Measurements from ENCODE around the gene ZNF222. TPM values are rescaled to one million over a fixed set of nuclear protein-coding genes. Genes with fewer than 3 reads are reported as not detected.
A peak's percentile ranks its signal among the peaks of the same experiment; 100 is the strongest.

ZNF222 gene
- total RNA-seq, 1 donor, result 7.6 TPM

- Histone ChIP-seq H3K36me3 (ENCODE audit: insufficient read depth, low read length) (no peaks in the 10 kb centered on the region), H3K4me1 (ENCODE audit: insufficient read depth, low read length) (no peaks in the 10 kb centered on the region), H3K79me2 (ENCODE audit: insufficient read depth, low read length) (no peaks in the 10 kb centered on the region), H3K27me3 (ENCODE audit: insufficient read depth, low read length) (no peaks in the 10 kb centered on the region), H3K27ac (ENCODE audit: low read depth, low read length) (no peak overlapping the region), H4K20me1 (ENCODE audit: insufficient read depth, low read length) (no peaks in the 10 kb centered on the region), H3K4me3 (ENCODE audit: insufficient read depth, low read length) (no peak overlapping the region), H3K9me3 (ENCODE audit: low read depth, low read length) (no peaks in the 10 kb centered on the region), H2AFZ (ENCODE audit: low read length) (no peak overlapping the region), H3K4me2 (ENCODE audit: insufficient read depth, low read length) (no peak overlapping the region)
- DNase-seq (ENCODE audit: insufficient read length, low spot score, missing footprints), result no peak
- TF ChIP-seq CTCF (IDR thresholded peaks at IDR 0.05; ENCODE audit: extremely low read depth, low read depth, low read length), result no peak
Observed at GRCh38 chr19:44019498-44019897, 5.7 kb upstream of the ZNF222 start.

- no peak overlapping the region for H2AFZ ChIP-seq (ENCODE audit: low read length)
- H4K20me1 ChIP-seq (ENCODE audit: insufficient read depth, low read length), result no peaks in the 10 kb centered on the region
- no peak for DNase-seq (ENCODE audit: insufficient read length, low spot score, missing footprints)
- H3K9me3 ChIP-seq (ENCODE audit: low read depth, low read length), result no peaks in the 10 kb centered on the region
- no peak overlapping the region for H3K27ac ChIP-seq (ENCODE audit: low read depth, low read length)
- peaks cover 4% of the 10 kb centered on the region for H3K4me1 ChIP-seq (ENCODE audit: insufficient read depth, low read length)
- H3K79me2 ChIP-seq (ENCODE audit: insufficient read depth, low read length), result peaks cover 9% of the 10 kb centered on the region
- H3K4me2 ChIP-seq (ENCODE audit: insufficient read depth, low read length), result no peak overlapping the region
- H3K27me3 ChIP-seq (ENCODE audit: insufficient read depth, low read length), result no peaks in the 10 kb centered on the region
- H3K4me3 ChIP-seq (ENCODE audit: insufficient read depth, low read length), result no peak overlapping the region
- TF ChIP-seq CTCF (IDR thresholded peaks at IDR 0.05; ENCODE audit: extremely low read depth, low read depth, low read length), result no peak
- no peaks in the 10 kb centered on the region for H3K36me3 ChIP-seq (ENCODE audit: insufficient read depth, low read length)
Observed at GRCh38 chr19:44021221-44021620, 4.0 kb upstream of the ZNF222 start.

GRCh38 chr19:44024900-44025216 is 321 bp upstream of the ZNF222 start:
- Histone ChIP-seq H3K27me3 (ENCODE audit: insufficient read depth, low read length) (no peaks in the 10 kb centered on the region), H3K9me3 (ENCODE audit: low read depth, low read length) (no peaks in the 10 kb centered on the region), H3K4me1 (ENCODE audit: insufficient read depth, low read length) (peaks cover 5% of the 10 kb centered on the region), H3K79me2 (ENCODE audit: insufficient read depth, low read length) (peaks cover 13% of the 10 kb centered on the region), H2AFZ (ENCODE audit: low read length) (peak overlapping the region; percentile 97), H3K36me3 (ENCODE audit: insufficient read depth, low read length) (peaks cover 27% of the 10 kb centered on the region), H4K20me1 (ENCODE audit: insufficient read depth, low read length) (no peaks in the 10 kb centered on the region), H3K4me2 (ENCODE audit: insufficient read depth, low read length) (peak overlapping the region; percentile 93), H3K4me3 (ENCODE audit: insufficient read depth, low read length) (peak overlapping the region; percentile 93), H3K27ac (ENCODE audit: low read depth, low read length) (peak overlapping the region; percentile 58)
- DNase-seq (ENCODE audit: insufficient read length, low spot score, missing footprints), result no peak
- no peak for TF ChIP-seq CTCF (IDR thresholded peaks at IDR 0.05; ENCODE audit: extremely low read depth, low read depth, low read length)

GRCh38 chr19:44026622-44027021 is 1.4 kb downstream of the ZNF222 start:
- TF ChIP-seq CTCF (IDR thresholded peaks at IDR 0.05; ENCODE audit: extremely low read depth, low read depth, low read length), result no peak
- H3K4me1 ChIP-seq (ENCODE audit: insufficient read depth, low read length), result peaks cover 5% of the 10 kb centered on the region
- H3K4me3 ChIP-seq (ENCODE audit: insufficient read depth, low read length), result no peak overlapping the region
- no peak overlapping the region for H3K27ac ChIP-seq (ENCODE audit: low read depth, low read length)
- DNase-seq (ENCODE audit: insufficient read length, low spot score, missing footprints), result no peak
- H3K27me3 ChIP-seq (ENCODE audit: insufficient read depth, low read length), result no peaks in the 10 kb centered on the region
- peaks cover 42% of the 10 kb centered on the region for H3K36me3 ChIP-seq (ENCODE audit: insufficient read depth, low read length)
- no peaks in the 10 kb centered on the region for H4K20me1 ChIP-seq (ENCODE audit: insufficient read depth, low read length)
- peaks cover 13% of the 10 kb centered on the region for H3K79me2 ChIP-seq (ENCODE audit: insufficient read depth, low read length)
- H3K9me3 ChIP-seq (ENCODE audit: low read depth, low read length), result peaks cover 7% of the 10 kb centered on the region
- no peak overlapping the region for H3K4me2 ChIP-seq (ENCODE audit: insufficient read depth, low read length)
- H2AFZ ChIP-seq (ENCODE audit: low read length), result no peak overlapping the region
